Prostate gland (tissue), 2 donors: ENCODE data around the gene SAT1.

Experiments used
- POLR2A ChIP-seq: fragments of 450-650 bp; IDR thresholded peaks from one replicate; pipeline ENCODE4 v1.6.1; 2016; ENCODE audit warnings: antibody characterized with exemption, mild to moderate bottlenecking
- POLR2AphosphoS5 ChIP-seq: sonication (generic); formaldehyde crosslinking; IDR thresholded peaks from one replicate; pipeline ENCODE4 v1.6.1; 2017; ENCODE audit warnings: antibody characterized with exemption
- TF ChIP-seq, protein P1 (sequence below), 4 experiments: fragments of 200-600 bp in 2 of 4; fragments of 450-650 bp in 2 of 4; sonication (generic) in 2 of 4; IDR thresholded peaks; 1 replicate in 3 of 4; 2 replicates in 1 of 4; pipeline ENCODE4 v1.5.1; 2016 to 2019; ENCODE audit warnings: antibody characterized with exemption in 4 of 4, mild to moderate bottlenecking in 2 of 4, moderate library complexity in 2 of 4

DNA sequence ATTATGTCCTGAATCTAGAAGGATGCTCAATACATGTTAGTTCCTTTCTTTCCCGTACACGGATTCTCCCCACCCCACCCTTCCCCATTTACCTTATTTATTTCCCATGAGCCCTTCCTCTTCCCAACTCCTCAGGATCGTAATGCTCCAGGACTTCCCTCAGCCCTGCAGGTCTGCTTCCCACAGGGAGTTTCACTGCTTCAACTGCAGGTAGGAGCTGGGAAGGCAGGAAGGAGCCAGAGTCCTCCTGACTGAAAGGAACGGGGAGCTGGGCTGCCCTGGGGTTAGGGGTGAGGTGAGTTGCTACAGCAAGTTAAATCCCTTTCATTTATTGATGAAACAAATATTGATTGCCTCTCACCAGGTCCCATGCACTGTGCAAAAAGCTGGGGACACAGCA lies 33.2 kb downstream of the SAT1 start:
- TF ChIP-seq, protein P1, sequence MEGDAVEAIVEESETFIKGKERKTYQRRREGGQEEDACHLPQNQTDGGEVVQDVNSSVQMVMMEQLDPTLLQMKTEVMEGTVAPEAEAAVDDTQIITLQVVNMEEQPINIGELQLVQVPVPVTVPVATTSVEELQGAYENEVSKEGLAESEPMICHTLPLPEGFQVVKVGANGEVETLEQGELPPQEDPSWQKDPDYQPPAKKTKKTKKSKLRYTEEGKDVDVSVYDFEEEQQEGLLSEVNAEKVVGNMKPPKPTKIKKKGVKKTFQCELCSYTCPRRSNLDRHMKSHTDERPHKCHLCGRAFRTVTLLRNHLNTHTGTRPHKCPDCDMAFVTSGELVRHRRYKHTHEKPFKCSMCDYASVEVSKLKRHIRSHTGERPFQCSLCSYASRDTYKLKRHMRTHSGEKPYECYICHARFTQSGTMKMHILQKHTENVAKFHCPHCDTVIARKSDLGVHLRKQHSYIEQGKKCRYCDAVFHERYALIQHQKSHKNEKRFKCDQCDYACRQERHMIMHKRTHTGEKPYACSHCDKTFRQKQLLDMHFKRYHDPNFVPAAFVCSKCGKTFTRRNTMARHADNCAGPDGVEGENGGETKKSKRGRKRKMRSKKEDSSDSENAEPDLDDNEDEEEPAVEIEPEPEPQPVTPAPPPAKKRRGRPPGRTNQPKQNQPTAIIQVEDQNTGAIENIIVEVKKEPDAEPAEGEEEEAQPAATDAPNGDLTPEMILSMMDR (IDR thresholded peaks at IDR 0.05): no peak
- TF ChIP-seq POLR2A (no peak), POLR2AphosphoS5 (no peak)
